ENCODE measurements around the gene SERPINI2. TPM values are rescaled to one million over a fixed set of nuclear protein-coding genes. Genes with fewer than 3 reads are reported as not detected.
A peak's percentile ranks its signal among the peaks of the same experiment; 100 is the strongest.

The SERPINI2 gene
- not detected in 2 replicates for total RNA-seq
- not detected in 2 replicates for polyA plus RNA-seq
- polyA plus RNA-seq (2011; cell fraction: cytosol; rRNA removed), result not detected in 2 replicates
- not detected in 2 replicates for polyA plus RNA-seq (2011; cell fraction: nucleus; rRNA removed)
- not detected in 2 replicates for polyA plus RNA-seq (2012)
- not detected in 2 replicates for polyA minus RNA-seq
- polyA minus RNA-seq (2011; cell fraction: cytosol; rRNA and poly(A)+ RNA removed), result not detected
- polyA minus RNA-seq (2011; cell fraction: nucleus; rRNA and poly(A)+ RNA removed), result not detected in 2 replicates
- not detected for Bru-seq, nascent RNA
- BruChase-seq, experiment 1, labeled RNA remaining after a 6-hour chase, result percentile 20 among the genes with signal in this experiment
- percentile 5 among the genes with signal in this experiment for BruChase-seq, experiment 2, labeled RNA remaining after a 2-hour chase
- long read RNA-seq, result 0 reads

GRCh38 chr3:167473863-167474262 lies at the start of gene SERPINI2:
Gene SERPINI2, minus strand, starts transcription at chr3:167474042. Its CDS starts 2,208 bp downstream, at chr3:167471834.
- no peak for FAIRE-seq
- TF ChIP-seq MAX (IDR thresholded peaks at IDR 0.05; ENCODE audit: insufficient read depth, insufficient read length), result no peak
- no peak within 1 kb of the TSS for H3K9ac ChIP-seq (replicated peaks; ENCODE audit: extremely low read depth, insufficient read depth, low read length)
- no peaks in the 10 kb centered on the region for H4K20me1 ChIP-seq (replicated peaks; ENCODE audit: control insufficient read depth, extremely low read depth, insufficient read depth, low read length)
- DNase-seq (ENCODE audit: low read depth, low spot score), result no peak
- BruUV-seq (replicated peaks), result no TSS peak
- dilution Hi-C loops (cut with MboI; ENCODE audit: extremely low pct_ligation_motif_present, low sequenced_read_pairs) (no loop called here), intact Hi-C loops (cut with micrococcal nuclease) (no loop called here)
- H3K27me3 ChIP-seq (ENCODE audit: control insufficient read depth in 2 of 2, insufficient read depth in 2 of 2, low read length in 2 of 2), result no peaks in the 10 kb centered on the region
- POLR2A ChIA-PET, result no interaction called here
- H3K4me2 ChIP-seq (ENCODE audit: insufficient read depth, low read length), result no peak within 1 kb of the TSS
- no peaks in the 10 kb centered on the region for H3K4me1 ChIP-seq (ENCODE audit: control insufficient read depth, extremely low read depth, insufficient read depth, low read length)
- no peaks in the 10 kb centered on the region for H3K9me3 ChIP-seq (replicated peaks; ENCODE audit: control insufficient read depth, insufficient read depth, low read length)
- no peak within 1 kb of the TSS for H3K27ac ChIP-seq (ENCODE audit: insufficient read depth, low read depth, low read length)
- H3K4me3 ChIP-seq (replicated peaks in 1 of 3; ENCODE audit: insufficient read depth in 1 of 3, low read depth in 1 of 3, low read length in 3 of 3), result no peak within 1 kb of the TSS
- H3K9me1 ChIP-seq (replicated peaks; ENCODE audit: control insufficient read depth, extremely low read depth, insufficient read depth, low read length), result no peaks in the 10 kb centered on the region
- H3K36me3 ChIP-seq (ENCODE audit: control insufficient read depth in 2 of 2, extremely low read depth in 1 of 2, insufficient read depth in 2 of 2, low read length in 2 of 2), result no peaks in the 10 kb centered on the region
- CTCF ChIA-PET, result no interaction called here
- no peak within 1 kb of the TSS for H2AFZ ChIP-seq (ENCODE audit: low read depth, low read length)
- no peaks in the 10 kb centered on the region for H3K79me2 ChIP-seq (ENCODE audit: control insufficient read depth, insufficient read depth, low read length)

GRCh38 chr3:167521006-167521355 lies 47.1 kb upstream of the SERPINI2 start:
- TF ChIP-seq CTCF (IDR thresholded peaks at IDR 0.05; ENCODE audit: extremely low read depth in 1 of 2, insufficient read depth in 1 of 2, low read depth in 1 of 2, low read length in 2 of 2) (no peak), MAX (IDR thresholded peaks at IDR 0.05; ENCODE audit: insufficient read depth, insufficient read length) (no peak), GATA2 (IDR thresholded peaks at IDR 0.05; ENCODE audit: insufficient read depth, insufficient read length, low read depth, low read length) (no peak), FOS (IDR thresholded peaks at IDR 0.05; ENCODE audit: borderline replicate concordance, insufficient read depth, low read length) (no peak), MYC (IDR thresholded peaks at IDR 0.05; ENCODE audit: low read depth, low read length) (no peak), POLR2AphosphoS5 (IDR thresholded peaks at IDR 0.05; ENCODE audit: insufficient read depth, low read depth, low read length) (no peak), JUN (IDR thresholded peaks at IDR 0.05; ENCODE audit: borderline replicate concordance, insufficient read depth, insufficient read length, low read depth) (no peak), EZH2 (IDR thresholded peaks at IDR 0.05; ENCODE audit: borderline replicate concordance, low read depth, low read length, severe bottlenecking) (no peak), POLR2A (IDR thresholded peaks at IDR 0.05; ENCODE audit: low read depth, low read length) (no peak)
- H3K36me3 ChIP-seq (ENCODE audit: control insufficient read depth in 2 of 2, extremely low read depth in 1 of 2, insufficient read depth in 2 of 2, low read length in 2 of 2), result no peaks in the 10 kb centered on the region
- no peaks in the 10 kb centered on the region for H4K20me1 ChIP-seq (replicated peaks; ENCODE audit: control insufficient read depth, extremely low read depth, insufficient read depth, low read length)
- no peaks in the 10 kb centered on the region for H3K4me1 ChIP-seq (ENCODE audit: control insufficient read depth, extremely low read depth, insufficient read depth, low read length)
- CTCF ChIA-PET, result no interaction called here
- DNase-seq (ENCODE audit: low read depth, low spot score) (no peak), FAIRE-seq (no peak)
- no peak overlapping the region for H3K4me2 ChIP-seq (ENCODE audit: insufficient read depth, low read length)
- POLR2A ChIA-PET, result no interaction called here
- no TSS peak for BruUV-seq (replicated peaks)
- intact Hi-C loops (cut with micrococcal nuclease) (no loop called here), dilution Hi-C loops (cut with MboI; ENCODE audit: extremely low pct_ligation_motif_present, low sequenced_read_pairs) (no loop called here)
- no peaks in the 10 kb centered on the region for H3K9me1 ChIP-seq (replicated peaks; ENCODE audit: control insufficient read depth, extremely low read depth, insufficient read depth, low read length)
- H3K9me3 ChIP-seq (replicated peaks; ENCODE audit: control insufficient read depth, insufficient read depth, low read length), result no peaks in the 10 kb centered on the region
- no peaks in the 10 kb centered on the region for H3K27me3 ChIP-seq (ENCODE audit: control insufficient read depth in 2 of 2, insufficient read depth in 2 of 2, low read length in 2 of 2)
- no peak overlapping the region for H3K9ac ChIP-seq (replicated peaks; ENCODE audit: extremely low read depth, insufficient read depth, low read length)
- H3K4me3 ChIP-seq (replicated peaks in 1 of 3; ENCODE audit: insufficient read depth in 1 of 3, low read depth in 1 of 3, low read length in 3 of 3), result no peak overlapping the region
- no peak overlapping the region for H2AFZ ChIP-seq (ENCODE audit: low read depth, low read length)
- H3K27ac ChIP-seq (ENCODE audit: insufficient read depth, low read depth, low read length), result no peak overlapping the region
- H3K79me2 ChIP-seq (ENCODE audit: control insufficient read depth, insufficient read depth, low read length), result no peaks in the 10 kb centered on the region
